ENCODE data around the gene SMDT1. TPM values are rescaled to one million over a fixed set of nuclear protein-coding genes. Genes with fewer than 3 reads are reported as not detected.

Gene SMDT1
- total and polyA plus RNA-seq, 10 of the 15 experiments (the other 5 are each of a cell fraction or from before 2014, with no cell fraction given) = 19.7 to 176 (median 66.3) TPM

DNA sequence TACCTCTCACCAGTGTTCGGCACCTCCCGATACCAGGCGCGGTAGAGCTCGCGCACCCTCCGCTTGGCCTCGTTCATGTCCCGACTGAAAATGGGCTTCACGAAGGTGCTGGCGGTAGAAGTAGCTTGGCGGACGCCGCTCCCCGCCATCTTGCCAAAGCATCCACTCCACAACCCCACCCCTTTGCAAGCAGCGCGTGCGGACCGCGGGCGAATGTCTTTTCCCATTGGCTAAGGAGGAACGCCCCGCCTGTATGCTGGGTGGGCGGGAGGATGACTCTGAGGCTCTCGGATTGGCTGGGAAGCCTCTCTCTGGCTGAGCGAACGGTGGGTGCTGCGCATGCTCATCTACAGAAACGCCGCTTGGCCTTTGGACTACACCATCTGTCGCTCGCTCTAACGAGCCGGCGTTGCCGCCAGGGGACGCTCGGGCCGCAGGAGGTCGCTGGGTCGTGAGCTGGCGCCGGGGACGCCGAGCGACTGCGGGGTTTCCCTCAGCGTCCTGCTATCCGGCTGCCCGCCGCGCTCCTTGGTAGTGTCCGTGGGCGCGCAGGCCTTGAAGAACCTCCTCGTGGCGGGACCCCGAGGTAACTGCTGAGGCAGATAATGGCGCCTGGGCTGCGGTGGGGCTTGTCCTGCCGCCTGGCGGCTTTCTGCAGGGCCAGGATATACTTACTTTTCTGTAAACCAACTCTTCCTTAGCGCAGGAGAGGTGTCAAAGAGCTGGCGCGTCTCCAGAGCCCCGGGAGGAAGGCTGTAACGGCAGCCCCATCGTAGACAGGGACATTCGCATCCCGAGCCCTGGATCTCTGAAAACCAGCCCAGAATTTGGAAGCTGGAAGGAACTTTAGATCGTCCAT is 11.3 kb downstream of the SMDT1 start, which contains the start of gene NDUFA6 (continued):
- TF ChIP-seq CHD1 (IDR thresholded peaks at IDR 0.05; ENCODE audit: low read depth, low read length) = peak; percentile 76; the same call in 1 of the 2 replicates
- peak; percentile 57 for TF ChIP-seq BCL3 (IDR thresholded peaks at IDR 0.05; ENCODE audit: borderline replicate concordance, insufficient read depth, low read depth, low read length, poor library complexity, severe bottlenecking)
- TF ChIP-seq ESRRA (IDR thresholded peaks at IDR 0.05; ENCODE audit: low read length) = peak; percentile 8; the same call in 1 of the 2 replicates
- TF ChIP-seq, protein P1, sequence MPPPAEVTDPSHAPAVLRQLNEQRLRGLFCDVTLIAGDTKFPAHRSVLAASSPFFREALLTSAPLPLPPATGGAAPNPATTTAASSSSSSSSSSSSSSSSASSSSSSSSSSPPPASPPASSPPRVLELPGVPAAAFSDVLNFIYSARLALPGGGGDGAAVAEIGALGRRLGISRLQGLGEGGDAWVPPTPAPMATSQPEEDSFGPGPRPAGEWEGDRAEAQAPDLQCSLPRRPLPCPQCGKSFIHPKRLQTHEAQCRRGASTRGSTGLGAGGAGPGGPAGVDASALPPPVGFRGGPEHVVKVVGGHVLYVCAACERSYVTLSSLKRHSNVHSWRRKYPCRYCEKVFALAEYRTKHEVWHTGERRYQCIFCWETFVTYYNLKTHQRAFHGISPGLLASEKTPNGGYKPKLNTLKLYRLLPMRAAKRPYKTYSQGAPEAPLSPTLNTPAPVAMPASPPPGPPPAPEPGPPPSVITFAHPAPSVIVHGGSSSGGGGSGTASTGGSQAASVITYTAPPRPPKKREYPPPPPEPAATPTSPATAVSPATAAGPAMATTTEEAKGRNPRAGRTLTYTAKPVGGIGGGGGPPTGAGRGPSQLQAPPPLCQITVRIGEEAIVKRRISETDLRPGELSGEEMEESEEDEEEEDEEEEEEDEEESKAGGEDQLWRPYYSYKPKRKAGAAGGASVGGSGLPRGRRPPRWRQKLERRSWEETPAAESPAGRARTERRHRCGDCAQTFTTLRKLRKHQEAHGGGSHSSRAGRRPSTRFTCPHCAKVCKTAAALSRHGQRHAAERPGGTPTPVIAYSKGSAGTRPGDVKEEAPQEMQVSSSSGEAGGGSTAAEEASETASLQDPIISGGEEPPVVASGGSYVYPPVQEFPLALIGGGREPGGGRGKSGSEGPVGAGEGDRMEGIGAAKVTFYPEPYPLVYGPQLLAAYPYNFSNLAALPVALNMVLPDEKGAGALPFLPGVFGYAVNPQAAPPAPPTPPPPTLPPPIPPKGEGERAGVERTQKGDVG (CRISPR knock-in tag; IDR thresholded peaks at IDR 0.05) = no peak
- peak; percentile 77; the same call in 1 of the 2 replicates for TF ChIP-seq SMAD5 (IDR thresholded peaks at IDR 0.05; ENCODE audit: low read depth)
- 0 out of 2 replicates have a peak, but pooled peaks have one; percentile 51 for TF ChIP-seq FOXK2 (IDR thresholded peaks at IDR 0.05)
- no peak for TF ChIP-seq EZH2 (IDR thresholded peaks at IDR 0.05; ENCODE audit: borderline replicate concordance, control insufficient read depth, low read depth, low read length)
- peak; percentile 98 for TF ChIP-seq NR2F1 (conservative IDR thresholded peaks at IDR 0.05)
- TF ChIP-seq ZNF207 (IDR thresholded peaks at IDR 0.05; ENCODE audit: borderline replicate concordance) = peak; percentile 56; the same call in 1 of the 2 replicates
- no peak for TF ChIP-seq JUNB (IDR thresholded peaks at IDR 0.05)
- TF ChIP-seq MTA3 (IDR thresholded peaks at IDR 0.05; ENCODE audit: borderline replicate concordance, low read length) = no peak
- TF ChIP-seq POLR2A (IDR thresholded peaks at IDR 0.05; ENCODE audit: low read depth, low read length) = peak; percentile 98
- TF ChIP-seq ATF7 (IDR thresholded peaks at IDR 0.05; ENCODE audit: low read depth) = peak; percentile 22; the same call in 1 of the 2 replicates
- no peak for TF ChIP-seq FOS (IDR thresholded peaks at IDR 0.05; ENCODE audit: borderline replicate concordance, extremely low read depth, insufficient read length)
- no peak for TF ChIP-seq MYC (IDR thresholded peaks at IDR 0.05; ENCODE audit: insufficient read depth, insufficient read length, insufficient replicate concordance, low read length, severe bottlenecking)
- TF ChIP-seq RUNX3 (IDR thresholded peaks at IDR 0.05; ENCODE audit: low read length) = peak; percentile 57
- peak; percentile 48; the same call in 1 of the 2 replicates for TF ChIP-seq JUND (IDR thresholded peaks at IDR 0.05; ENCODE audit: low read depth, low read length)
- peak; percentile 97 for TF ChIP-seq SMARCA5 (IDR thresholded peaks at IDR 0.05)
- no peak for TF ChIP-seq RCOR1 (conservative IDR thresholded peaks at IDR 0.05; ENCODE audit: low read depth, low read length)
- no peak for TF ChIP-seq TCF7 (IDR thresholded peaks at IDR 0.05; ENCODE audit: borderline replicate concordance)
- peak; percentile 93 for TF ChIP-seq TCF3 (IDR thresholded peaks at IDR 0.05; ENCODE audit: borderline replicate concordance, insufficient read depth, low read depth, low read length)
- TF ChIP-seq POU2F2 (IDR thresholded peaks at IDR 0.05; ENCODE audit: borderline replicate concordance, low read depth, low read length) = peak; percentile 50; the same call in 1 of the 3 replicates
- no peak for TF ChIP-seq ZZZ3 (IDR thresholded peaks at IDR 0.05; ENCODE audit: control insufficient read depth, insufficient read length, low read depth)
- TF ChIP-seq EP300 (IDR thresholded peaks at IDR 0.05; ENCODE audit: borderline replicate concordance in 1 of 2, control insufficient read depth in 1 of 2, low read depth in 2 of 2, low read length in 2 of 2) = no peak
- TF ChIP-seq KAT2A (conservative IDR thresholded peaks at IDR 0.05; ENCODE audit: control insufficient read depth, low read depth, low read length) = no peak
- TF ChIP-seq BACH1 (IDR thresholded peaks at IDR 0.05; ENCODE audit: borderline replicate concordance) = peak; percentile 66
